Loucy (cell line): Measurements from ENCODE around the gene TUBA3E.

Experiments
- CTCF ChIP-seq: fragments of 200-600 bp; sonication (generic); conservative IDR thresholded peaks from 2 replicates; pipeline ENCODE4 v1.5.1; 2014; ENCODE audit warnings: mild to moderate bottlenecking, antibody characterized with exemption, low read length
- EZH2phosphoT487 ChIP-seq: fragments of 200-600 bp; IDR thresholded peaks from 2 replicates; pipeline ENCODE4 v1.6.1; 2018; ENCODE audit warnings: antibody characterized with exemption, mild to moderate bottlenecking, moderate library complexity, borderline replicate concordance

GRCh38 chr2:130162968-130163367, 35.3 kb downstream of the TUBA3E start:
- no peak for TF ChIP-seq CTCF
- no peak for TF ChIP-seq EZH2phosphoT487
